HG03095 (cell line): ENCODE measurements around the gene DDR2.
A peak's percentile ranks its signal among the peaks of the same experiment; 100 is the strongest.

Experiments used
- ATAC-seq: cut with Tn5 transposase; IDR thresholded peaks from one replicate; pipeline ENCODE4 v1.9.1; 2021; ENCODE audit warnings: moderate library complexity; ENCODE audit not compliant: unreplicated experiment

The DDR2 gene

DNA sequence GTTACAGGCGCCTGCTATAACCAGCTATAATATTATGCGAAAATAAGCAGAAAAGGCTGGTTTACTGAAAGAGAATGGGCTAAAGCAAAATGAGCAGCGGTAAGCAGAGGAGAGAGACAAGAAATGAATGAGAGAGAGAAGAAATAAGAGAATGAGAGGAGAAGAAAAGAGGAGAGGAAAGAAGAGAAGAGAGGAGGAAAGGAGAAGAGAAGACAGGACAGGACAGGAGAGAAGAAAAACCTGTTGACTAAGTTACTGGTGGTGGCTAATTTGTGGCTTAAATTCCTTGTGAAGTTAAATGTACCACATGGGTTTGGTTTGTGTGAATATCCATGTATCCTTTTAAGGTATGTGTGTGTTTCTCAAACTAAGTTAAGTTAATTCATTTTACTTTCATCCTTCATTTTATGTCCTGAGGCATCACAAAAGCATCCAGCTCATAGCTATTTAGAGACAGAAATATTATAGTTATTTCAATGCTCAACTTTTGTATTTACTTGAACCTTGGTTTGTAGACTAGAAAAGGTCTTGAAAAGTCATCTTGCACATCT is 3.1 kb upstream of the DDR2 start:
- ATAC-seq, result no peak

DNA sequence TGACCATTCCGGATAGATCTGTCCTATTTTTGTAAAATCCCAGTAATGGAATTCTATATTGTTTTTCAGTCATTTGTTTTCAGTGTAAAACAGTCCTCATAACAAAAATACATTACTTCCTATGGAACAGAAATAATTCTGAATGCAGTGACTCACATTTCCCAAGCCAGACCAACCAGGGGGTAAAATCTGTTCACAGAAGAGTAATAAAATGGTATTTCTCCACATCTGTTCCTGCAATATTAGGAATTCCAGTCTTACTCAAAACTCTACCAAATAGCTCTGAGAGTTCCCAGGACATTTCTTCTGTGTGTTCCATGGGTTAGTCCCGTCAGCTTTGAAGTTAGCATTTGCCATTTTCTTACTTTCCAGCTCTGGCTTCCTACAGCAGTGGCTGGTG is 2.6 kb upstream of the DDR2 start:
- no peak for ATAC-seq

DNA sequence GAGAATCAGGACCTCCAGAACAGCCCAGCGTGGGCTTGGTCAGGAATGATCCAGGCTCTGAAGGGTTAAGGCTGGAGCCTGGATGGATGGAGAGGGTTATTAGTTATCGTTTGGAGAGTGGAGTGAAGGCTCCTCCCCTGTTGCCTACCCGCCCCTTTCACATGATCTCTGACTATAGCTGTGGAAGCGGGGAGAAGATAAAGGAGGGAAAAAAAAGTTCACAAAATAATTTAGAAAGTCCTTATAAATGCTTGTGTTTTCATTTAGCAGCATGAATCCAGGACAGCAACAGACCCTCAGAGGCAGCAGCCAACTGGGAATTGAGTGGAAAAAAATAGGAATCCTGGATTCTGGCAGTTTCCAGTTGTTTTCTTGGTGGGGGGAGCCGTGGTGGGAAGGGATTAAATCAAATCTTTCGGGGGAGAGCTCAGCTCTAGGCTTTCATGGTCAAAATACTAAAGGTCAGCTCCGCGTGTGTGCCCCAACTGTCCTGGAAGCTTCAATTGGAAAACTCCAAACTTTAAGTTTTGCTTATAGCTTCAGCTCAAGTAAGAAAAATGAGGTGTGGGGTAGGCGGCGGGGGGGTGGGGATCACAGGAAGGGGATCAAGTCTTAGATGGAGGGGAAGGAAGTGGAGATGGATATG is 595 bp upstream of the DDR2 start:
- ATAC-seq, result no peak

DNA sequence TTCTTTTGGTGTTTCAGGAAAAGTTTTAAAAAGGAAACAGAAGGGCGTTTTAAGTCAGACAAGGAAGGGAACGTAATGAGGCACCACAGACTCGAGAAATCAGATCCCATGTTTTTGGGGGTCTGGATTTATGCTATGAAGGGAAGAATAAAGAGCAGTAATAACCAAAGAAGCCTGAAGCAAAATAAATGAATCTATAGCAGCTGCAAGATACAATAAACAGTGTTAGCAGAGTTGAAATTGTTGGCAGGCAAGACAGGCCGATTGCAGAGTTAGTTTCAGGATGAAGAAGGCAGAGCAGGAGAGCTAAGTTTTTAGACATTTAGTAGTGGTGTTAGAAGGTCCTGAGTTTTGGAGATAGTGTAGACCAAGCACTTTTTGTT is 425 bp downstream of the DDR2 start:
- no peak for ATAC-seq

DNA sequence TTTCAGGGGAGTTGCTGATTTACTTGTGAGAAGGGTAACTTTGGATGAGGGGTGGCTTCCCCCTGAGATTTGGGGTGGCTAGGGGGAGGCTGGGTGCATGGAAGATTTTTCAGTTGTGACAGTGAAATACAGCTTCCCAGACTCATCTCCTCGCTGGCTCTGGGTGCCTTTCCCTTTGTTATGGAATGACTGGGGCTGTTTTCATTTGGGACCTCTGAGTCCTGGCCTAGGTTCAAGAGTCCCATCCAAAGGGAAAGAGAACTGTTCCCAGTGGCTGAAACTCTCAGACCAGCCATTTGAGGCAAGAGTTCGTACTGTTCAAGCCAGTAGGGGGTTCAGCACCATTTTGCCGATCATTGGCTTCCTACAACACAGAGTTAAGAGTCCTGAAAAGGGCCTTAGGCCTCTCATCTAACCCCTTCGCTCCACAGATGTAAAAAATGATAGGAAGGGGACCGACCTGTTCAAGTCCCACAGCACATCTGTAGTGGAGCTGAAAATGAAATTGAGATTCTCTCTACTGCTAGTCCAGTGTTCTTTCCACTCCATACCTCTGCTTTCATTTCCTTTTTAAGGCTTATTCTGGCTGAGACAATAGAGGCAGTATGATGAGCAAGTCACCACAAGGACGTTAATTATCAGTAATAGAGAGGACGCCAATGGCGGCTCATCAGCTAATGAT is 958 bp downstream of the DDR2 start:
- peak; percentile 67 for ATAC-seq

DNA sequence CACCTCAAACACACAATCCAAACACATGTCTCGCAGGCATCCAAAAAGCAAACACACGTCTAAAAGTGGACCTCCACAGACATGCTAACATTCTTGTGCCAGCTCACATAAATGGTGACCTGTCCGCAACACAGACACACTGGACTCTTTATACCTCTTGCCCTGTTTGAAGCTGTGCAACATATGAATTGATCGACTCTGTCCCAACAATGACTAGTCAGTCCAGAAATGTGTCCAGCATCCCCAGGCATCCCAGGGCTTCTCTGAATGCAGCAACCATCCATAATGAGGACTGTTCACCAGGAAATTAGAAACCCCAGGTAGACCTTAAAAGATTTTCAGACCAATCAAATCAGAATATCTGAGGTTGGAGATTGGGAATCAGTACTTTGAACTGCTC is 3.2 kb downstream of the DDR2 start:
- ATAC-seq, result no peak

DNA sequence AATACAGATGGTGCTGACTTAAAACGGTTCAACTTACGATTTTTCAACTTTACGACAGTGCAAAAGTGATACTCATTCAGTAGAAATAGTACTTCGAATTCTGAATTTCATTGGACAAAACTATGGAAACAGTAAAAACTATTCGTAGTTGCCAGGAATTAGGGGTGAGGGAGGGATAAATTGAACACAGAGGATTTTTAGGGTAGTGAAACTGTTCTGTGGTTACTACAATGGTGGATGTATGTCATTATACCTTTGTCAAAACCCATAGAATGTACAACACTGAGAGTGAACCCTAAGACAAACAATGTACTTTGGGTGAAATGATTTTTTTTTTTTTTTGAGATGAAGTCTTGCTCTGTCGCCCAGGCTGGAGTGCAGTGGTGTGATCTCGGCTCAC is 7.5 kb downstream of the DDR2 start:
- no peak for ATAC-seq

DNA sequence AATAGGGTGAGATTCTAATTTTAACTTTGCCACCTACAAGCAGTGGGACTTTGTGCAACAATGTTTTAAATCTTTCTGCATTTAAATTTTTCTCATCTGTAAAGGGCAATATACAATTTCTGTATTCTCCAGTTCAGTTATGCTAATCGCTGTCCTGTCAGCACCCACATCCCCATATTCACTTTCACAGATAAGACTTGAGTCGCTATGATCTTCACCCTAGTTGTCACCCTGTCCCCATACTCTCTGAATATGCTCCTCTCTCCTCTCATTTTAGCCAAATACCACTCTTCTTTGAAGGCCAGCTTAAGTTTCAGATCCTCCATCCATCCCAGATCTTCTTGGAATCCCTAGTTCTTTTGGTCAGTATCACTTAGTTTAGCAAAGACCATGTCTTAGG is 8.8 kb downstream of the DDR2 start:
- no peak for ATAC-seq

DNA sequence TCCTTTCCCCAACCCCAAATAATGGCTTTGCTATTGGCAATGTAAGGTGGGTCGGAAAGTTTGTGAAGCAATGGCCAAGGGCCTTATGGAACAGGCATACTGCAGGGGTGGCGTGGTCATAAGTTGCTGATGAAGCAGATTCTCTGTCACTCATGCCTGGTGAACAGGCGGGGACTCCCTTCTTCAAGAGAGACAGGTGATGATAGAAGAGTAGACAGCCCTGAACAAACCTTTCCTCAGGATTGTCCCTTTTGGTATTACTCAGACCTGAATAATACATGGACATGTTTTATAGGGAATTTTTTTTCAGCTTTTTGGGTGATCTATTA is 12.7 kb downstream of the DDR2 start:
- ATAC-seq, result no peak

DNA sequence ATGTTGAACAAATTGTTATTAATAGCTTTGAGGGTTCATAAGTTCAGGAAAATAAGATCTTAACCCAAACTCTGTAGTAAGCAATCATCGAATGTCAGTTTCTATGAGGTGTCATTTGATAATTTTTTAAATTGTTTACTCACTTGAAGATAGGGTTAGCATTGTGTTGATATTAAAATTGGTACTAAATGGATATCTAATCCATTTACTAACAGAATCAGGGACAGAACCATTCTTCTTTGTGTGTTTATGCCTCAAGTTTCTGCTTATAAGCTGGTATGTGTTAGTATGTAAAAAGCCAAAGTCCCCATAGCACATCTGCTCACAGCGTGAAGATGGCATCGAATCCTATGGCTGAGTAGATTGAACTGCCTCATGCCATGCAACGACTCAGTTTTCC is 13.4 kb downstream of the DDR2 start:
- no peak for ATAC-seq

DNA sequence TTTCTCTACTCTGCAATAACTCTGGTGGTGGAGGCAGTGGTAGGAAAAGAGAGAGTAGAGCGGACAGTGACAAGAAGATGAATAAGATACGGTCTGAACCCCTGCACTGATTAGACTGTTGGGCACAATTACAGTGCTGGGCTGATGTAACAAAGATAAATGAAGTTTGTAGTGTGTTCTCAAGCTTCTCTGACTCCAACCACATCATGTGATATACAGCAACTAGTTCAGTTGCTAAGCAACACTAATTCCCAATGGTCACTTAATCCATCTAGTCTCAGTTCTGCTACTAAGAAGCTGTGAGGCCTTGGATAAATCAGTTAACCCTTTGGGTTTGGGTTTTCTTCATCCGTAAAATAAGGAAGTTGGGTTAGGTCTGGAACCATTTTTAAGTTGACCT is 17.3 kb downstream of the DDR2 start:
- no peak for ATAC-seq

DNA sequence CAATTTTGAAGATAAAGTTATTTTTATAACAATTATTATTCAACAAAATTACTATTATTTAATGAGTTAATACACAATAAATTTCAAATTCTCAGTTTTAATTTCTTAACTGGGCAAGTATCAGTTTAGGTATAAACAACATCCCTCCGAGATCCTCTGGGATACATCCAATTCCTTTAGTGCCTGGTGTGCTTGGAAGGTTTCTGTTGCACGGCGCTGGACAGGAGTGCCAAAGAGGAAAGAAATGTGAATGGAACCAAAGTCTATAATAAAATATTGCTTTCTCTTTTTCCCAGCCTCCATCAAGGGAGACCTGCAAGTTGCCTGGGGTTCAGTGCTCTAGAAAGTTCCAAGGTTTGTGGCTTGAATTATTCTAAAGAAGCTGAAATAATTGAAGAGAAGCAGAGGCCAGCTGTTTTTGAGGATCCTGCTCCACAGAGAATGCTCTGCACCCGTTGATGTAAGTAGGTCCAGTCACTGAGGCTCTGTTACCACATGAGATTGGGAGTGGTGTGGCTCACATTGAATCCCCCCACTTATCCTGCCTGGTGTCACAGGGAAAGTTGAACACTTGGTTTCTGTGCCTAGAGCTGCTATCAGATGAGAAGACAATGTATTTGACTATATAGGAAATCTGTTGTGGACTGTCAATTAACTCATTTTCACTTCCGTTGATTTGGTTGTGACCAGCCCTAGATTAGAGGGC is 22.8 kb downstream of the DDR2 start:
- ATAC-seq, result no peak

DNA sequence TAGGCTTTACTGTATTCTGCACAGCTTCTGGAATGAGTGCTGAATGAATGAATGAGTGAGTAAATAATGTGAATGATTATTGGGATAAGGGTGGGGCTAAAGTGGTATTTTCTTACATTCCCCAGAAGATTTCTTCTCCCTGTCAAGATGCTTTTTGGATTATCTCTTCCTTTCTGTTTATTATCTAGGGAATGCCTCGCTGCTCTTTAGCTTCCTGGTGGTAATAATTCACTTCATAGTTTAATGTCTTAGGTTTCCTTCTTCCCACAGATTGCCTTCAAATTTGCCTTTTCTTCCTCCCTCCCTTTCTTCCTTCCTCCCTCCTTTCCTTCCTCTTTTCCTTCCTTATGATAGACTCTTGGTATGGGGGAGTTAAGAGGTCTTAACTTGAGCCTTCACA is 24.0 kb downstream of the DDR2 start:
- ATAC-seq, result no peak

DNA sequence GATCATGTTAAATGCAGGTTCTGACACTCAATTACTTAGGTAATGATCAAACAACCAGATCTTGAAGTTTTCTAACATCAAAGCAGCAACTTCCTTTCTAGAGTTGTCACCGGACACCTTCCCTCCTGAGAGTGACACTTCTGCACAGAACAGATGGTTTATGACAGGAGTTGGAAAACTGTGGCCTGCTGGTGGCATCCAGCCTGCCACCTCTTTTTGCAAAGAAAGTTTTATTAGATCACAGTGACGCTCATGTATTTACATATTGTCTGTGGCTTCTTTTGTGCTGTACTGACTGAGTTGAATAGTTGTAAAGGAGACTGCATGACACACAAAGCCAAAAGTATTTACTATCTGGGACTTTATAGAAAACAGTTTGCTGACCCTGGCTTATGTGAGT is 28.3 kb downstream of the DDR2 start:
- no peak for ATAC-seq

DNA sequence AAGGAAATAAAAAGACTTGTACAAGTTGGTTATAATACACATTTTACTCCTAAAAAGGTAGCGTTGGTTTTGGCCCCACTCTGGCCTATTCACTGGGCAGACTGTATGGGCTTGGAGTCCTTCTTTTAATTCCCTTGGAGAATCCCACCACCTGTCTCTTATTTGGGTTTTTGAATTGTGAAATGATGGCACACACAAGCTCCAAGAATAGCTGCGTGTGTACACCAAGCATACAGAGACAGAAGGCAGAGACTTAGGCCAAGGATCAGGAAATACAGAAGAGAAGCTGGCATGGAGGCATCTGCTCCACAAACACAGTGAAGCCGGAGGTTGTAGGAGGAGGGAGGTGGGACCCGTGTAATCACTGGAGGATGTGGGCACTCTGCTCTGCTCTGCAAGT is 29.1 kb downstream of the DDR2 start:
- no peak for ATAC-seq

DNA sequence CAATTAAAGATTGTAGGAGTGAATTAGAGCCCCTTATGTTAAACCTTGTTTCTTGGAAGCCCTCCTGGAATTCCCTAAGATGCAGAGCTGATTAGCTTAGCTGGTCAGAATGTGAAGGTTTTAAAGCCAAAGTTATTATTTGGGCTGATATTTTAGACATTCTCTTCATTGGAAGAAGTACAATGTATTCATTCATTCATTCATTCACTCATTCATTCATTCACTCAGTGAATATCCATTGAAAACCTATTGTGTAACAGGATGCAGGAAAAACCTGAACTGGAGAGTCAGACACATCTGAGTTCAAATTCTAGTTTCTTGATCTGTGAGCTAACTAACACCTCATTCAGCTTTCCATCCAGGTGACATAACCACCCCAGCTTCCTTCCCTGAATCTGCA is 29.7 kb downstream of the DDR2 start:
- ATAC-seq, result no peak

DNA sequence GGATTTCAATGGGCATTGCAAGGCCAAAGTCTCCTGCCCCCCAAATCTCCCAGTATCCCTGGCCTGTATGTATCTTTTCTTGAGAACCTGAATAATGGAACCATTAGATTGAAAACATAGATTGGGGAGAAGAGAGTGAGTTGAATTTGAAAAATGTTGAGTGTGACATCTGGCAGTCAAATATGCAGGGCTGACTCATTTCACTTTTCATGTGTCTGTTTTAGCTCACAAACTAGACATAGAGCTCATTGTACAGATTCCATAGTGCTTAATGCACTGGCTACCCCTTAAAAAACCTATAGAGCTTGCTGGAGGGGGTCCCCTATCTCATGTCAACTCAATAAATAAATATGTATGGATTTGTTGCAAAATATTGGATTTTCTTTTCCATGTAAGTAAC is 30.8 kb downstream of the DDR2 start:
- peak; percentile 65 for ATAC-seq

DNA sequence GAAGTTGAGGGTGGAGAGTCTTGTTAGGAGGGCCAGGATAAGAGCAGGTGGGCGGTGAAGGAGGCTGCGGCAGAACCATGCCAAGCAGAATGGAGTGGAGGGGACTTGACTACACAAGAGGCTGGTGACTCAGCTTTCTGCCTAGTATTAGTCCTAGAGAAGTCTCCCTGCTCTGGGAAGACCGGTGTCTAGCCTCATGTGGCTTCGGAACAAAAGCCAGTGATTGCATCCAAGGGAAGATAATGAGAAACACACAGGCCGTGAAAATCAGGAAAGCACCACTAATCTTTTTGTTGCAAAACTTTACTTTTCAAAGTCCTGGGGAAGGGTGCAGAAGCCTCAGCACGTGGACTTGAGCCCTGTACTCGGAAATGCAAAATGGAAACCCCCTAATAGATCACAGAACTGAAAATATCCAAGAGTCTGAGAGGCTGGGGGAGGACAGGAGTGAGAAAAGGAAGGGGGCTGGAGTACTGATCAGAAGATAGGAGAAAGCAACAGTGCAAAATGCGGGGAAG is 31.4 kb downstream of the DDR2 start:
- ATAC-seq, result no peak

DNA sequence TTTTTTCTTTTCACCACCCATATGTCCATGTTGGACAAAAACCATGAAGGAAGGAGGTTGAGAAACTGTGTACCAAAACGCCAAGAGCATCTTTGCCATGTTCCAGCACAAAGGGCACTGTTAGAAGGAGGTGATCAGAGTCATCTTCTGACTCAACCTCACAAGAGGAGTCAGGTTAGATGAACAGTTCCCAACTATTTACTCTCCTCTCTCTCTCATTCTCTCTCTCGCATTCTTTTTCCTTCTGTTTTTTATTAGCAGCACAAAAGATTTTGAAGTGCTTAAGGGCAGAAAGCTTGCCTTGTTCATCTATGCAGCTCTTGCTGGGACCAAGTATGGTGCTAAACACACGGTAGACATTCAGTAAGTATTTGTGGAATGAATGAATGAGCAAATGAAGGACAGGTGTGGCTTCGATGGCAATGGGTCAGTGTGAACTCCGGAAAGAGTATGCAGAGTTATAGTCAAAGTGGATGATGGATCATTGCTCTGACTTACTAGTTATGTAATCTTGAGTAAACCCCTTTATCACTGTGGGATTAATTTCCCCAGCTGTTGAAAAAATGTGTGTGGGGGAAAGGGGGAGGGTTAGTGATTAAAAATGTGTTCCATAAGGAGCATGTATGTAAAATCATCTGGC is 33.9 kb downstream of the DDR2 start:
- ATAC-seq, result no peak

DNA sequence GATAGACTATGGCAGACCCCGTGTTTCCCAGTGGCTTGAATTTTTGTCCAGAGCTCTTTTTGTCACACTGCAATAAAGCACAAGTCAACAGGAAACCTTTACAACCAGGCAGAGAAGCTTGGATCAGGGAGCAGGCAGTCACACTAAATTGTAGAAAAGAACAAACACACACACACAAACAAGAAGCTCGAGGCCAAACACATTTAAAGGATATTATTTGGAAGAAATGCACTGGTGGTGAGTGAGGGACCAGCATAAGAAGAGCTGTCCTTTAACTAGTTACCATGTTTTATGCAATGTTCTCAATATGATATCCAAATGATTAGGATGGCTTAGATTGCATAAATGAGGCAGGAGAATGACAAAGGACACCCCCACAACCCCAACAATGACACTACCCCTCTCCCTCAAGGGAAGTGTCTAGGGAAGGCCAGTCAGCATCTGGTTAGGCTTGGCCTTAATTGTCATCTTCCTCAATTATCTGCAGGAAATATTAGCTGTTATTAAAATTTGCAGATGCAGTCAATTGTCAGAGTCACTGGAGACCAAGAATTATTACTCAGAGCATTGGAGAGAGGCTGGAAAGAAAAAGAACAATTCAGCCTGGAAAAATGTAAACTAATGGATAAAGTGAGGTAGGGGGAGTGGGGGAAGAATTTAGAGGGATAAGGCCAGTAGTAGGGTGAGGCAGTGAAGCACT is 35.3 kb downstream of the DDR2 start:
- no peak for ATAC-seq
